Type B pancreatic cell (in vitro differentiated cells): ENCODE measurements around the gene RPL36A. TPM values are rescaled to one million over a fixed set of nuclear protein-coding genes. Genes with fewer than 3 reads are reported as not detected.

ENCODE experiments used
- DNase-seq: peaks from one replicate; pipeline ENCODE4 v3.0.0; 2021; ENCODE audit warnings: mixed read lengths; ENCODE audit not compliant: unreplicated experiment; ENCODE audit errors: extremely low spot score
- H3K27ac Mint-ChIP-seq: 2 replicates; pipeline ENCODE4 v1.8.0; 2021; ENCODE audit warnings: mild to moderate bottlenecking, mixed read lengths
- H3K27me3 Mint-ChIP-seq: 2 replicates; pipeline ENCODE4 v1.8.0; 2021; ENCODE audit warnings: mixed read lengths
- H3K36me3 Mint-ChIP-seq: 2 replicates; pipeline ENCODE4 v1.8.0; 2021; ENCODE audit warnings: mixed read lengths
- H3K4me1 Mint-ChIP-seq: one replicate; pipeline ENCODE4 v1.8.0; 2021; ENCODE audit warnings: mixed read lengths; ENCODE audit not compliant: unreplicated experiment
- H3K4me3 Mint-ChIP-seq: 2 replicates; pipeline ENCODE4 v1.8.0; 2021; ENCODE audit warnings: mild to moderate bottlenecking, mixed read lengths
- H3K9me3 Mint-ChIP-seq: 2 replicates; pipeline ENCODE4 v1.8.0; 2021; ENCODE audit warnings: mixed read lengths
- total RNA-seq: library from RNA; stranded (reverse); gene quantifications from 2 replicates; pipeline ENCODE4 v1.2.1, GENCODE V29; 2021; ENCODE audit warnings: low replicate concordance
- TF ChIP-seq, protein P1 (sequence below): fragments of 200-600 bp; sonication (generic); conservative IDR thresholded peaks from 2 replicates; pipeline ENCODE4 v1.5.0; 2021; ENCODE audit warnings: antibody characterized with exemption, mild to moderate bottlenecking

RPL36A gene
- total RNA-seq, 1 donor from 2014 or later = 338 TPM

DNA sequence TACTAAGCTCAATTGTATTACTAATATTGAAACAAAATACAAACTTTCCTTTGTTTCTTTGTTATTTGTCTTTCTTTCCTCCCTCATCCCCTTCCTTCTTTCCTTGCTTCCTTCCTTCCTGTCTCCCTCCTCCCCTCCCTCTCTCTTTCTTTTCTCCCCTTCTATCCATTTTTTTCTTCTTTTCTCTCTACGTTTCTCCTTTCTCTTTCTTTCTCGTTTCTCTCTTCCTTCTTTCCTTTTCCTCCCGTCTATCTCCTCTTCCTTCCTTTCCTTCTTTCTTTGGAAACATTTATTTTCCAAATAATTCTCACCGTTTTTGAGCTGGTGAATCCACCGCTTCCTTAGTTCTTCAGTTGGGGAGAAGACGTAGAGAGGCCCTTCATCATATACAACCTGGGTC lies 21.1 kb upstream of the RPL36A start:
- Mint-ChIP-seq H3K27me3 (no peaks in the 10 kb centered on the region), H3K36me3 (no peaks in the 10 kb centered on the region), H3K9me3 (no peaks in the 10 kb centered on the region), H3K4me3 (no peak overlapping the region), H3K27ac (no peak overlapping the region), H3K4me1 (no peaks in the 10 kb centered on the region)
- TF ChIP-seq, protein P1, sequence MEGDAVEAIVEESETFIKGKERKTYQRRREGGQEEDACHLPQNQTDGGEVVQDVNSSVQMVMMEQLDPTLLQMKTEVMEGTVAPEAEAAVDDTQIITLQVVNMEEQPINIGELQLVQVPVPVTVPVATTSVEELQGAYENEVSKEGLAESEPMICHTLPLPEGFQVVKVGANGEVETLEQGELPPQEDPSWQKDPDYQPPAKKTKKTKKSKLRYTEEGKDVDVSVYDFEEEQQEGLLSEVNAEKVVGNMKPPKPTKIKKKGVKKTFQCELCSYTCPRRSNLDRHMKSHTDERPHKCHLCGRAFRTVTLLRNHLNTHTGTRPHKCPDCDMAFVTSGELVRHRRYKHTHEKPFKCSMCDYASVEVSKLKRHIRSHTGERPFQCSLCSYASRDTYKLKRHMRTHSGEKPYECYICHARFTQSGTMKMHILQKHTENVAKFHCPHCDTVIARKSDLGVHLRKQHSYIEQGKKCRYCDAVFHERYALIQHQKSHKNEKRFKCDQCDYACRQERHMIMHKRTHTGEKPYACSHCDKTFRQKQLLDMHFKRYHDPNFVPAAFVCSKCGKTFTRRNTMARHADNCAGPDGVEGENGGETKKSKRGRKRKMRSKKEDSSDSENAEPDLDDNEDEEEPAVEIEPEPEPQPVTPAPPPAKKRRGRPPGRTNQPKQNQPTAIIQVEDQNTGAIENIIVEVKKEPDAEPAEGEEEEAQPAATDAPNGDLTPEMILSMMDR = no peak
- no peak for DNase-seq

DNA sequence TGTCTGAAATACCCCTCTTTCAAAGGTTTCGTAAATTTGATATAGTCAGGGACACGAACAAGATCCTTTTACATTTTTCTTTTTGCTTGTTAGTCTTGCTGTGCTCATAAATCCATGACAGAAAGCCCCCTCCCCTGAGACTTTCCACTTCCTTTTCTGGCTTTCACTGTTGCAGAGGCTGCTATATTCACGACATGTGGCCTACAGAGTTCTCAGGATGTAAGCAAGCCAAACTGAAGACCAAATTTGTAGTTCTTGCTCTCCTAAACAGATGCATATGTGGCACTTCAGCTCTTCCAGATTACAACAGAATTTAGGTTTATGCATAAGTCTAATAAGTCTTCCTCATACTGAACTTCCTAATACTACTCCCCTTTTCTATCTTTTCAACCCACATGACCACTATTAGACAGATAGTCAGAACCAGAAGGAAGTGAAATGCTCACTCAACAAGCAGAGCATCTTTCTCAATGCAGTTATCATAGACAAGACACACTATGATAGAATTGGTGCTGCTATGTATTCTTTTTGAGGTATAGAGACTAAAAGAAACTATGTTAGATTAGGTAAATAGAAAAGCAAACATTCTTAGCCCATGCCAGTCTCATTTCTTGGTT lies 19.8 kb upstream of the RPL36A start:
- no peak for DNase-seq
- H3K36me3 Mint-ChIP-seq = no peaks in the 10 kb centered on the region
- H3K4me3 Mint-ChIP-seq = no peak overlapping the region
- H3K9me3 Mint-ChIP-seq = no peaks in the 10 kb centered on the region
- TF ChIP-seq, protein P1 = no peak
- H3K27me3 Mint-ChIP-seq = no peaks in the 10 kb centered on the region
- no peaks in the 10 kb centered on the region for H3K4me1 Mint-ChIP-seq
- H3K27ac Mint-ChIP-seq = no peak overlapping the region

DNA sequence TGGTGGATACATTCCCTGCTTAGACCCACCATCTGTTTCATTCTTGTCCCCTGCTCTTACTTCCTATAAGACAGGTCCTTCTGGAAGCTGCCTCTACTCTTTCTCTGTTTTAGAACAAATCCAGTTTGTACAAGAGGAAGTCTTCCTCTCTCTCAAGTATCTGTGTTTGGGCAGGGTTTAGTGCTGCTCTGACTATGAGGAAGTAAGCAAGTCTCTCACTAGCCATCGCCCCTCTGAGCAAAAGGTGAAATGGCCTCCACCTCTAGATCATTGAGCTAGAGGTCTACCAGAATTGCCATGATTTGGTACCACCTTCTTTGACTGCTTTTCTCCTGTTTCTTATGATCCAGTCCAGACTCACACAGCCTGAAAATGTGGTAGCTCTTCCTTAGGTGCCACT lies 13.3 kb upstream of the RPL36A start:
- TF ChIP-seq, protein P1 = no peak
- DNase-seq = no peak
- Mint-ChIP-seq H3K27me3 (no peaks in the 10 kb centered on the region), H3K4me1 (no peaks in the 10 kb centered on the region), H3K27ac (no peak overlapping the region), H3K9me3 (no peaks in the 10 kb centered on the region), H3K36me3 (no peaks in the 10 kb centered on the region), H3K4me3 (no peak overlapping the region)

DNA sequence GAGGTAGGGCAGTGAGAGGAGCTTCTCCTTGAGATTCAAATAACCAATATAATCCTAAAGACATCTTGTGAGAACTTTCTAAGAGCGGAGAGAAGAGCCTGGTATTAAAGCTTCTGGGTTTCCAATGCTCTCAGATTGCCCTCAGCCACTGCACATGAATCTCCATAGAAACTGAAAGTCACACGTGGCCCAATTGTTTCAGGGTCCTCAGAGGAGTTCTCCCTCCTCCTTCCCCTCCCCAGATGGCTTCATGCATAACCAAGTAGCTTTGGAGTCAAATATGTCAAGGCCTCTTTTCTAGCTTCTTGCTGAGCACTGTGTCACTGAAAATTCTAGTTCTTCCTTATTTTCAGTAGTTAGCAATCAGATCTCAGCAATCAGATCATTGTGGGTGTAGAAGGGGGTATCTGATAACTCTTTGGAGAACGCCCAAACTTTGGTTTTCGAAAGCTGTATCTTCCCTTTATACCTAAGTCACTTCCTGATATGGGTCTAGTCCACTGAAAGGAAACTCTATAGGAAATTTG lies 7.1 kb upstream of the RPL36A start:
- no peaks in the 10 kb centered on the region for H3K4me1 Mint-ChIP-seq
- no peak overlapping the region for H3K4me3 Mint-ChIP-seq
- H3K27me3 Mint-ChIP-seq = no peaks in the 10 kb centered on the region
- H3K9me3 Mint-ChIP-seq = no peaks in the 10 kb centered on the region
- no peak for DNase-seq
- no peak overlapping the region for H3K27ac Mint-ChIP-seq
- H3K36me3 Mint-ChIP-seq = no peaks in the 10 kb centered on the region
- TF ChIP-seq, protein P1 = no peak

DNA sequence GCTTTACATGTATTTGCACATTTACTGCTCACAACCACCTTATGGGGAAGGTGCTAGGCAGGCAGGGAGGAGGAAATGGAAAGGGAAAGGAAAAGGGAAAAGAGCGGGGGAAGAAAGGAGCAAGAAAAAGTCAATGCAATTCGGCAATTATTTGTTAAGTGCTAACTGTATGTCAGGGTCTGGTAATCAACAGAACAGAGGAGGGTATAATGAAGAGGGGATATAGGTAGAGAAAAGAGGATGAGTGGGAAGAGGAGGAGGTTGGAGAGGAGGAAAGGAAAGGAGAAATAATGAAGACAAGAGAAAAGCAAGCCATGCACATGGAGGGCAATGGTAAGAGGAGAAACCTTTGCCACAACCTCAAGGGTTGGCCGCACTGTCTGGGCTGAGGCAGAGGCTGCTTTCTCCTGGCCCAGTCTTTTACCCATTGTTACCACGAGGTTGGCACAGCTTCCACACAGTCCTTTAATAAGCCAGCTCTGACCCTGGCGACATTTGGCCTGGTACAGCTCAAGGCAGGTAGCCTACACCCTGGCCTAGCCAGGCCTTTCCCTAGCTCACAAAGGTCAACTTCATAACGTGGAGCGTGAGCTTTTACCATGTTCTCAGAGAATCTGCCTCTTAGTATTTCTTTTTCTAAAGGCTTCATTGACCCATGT lies 5.7 kb upstream of the RPL36A start:
- no peaks in the 10 kb centered on the region for H3K27me3 Mint-ChIP-seq
- DNase-seq = no peak
- no peaks in the 10 kb centered on the region for H3K9me3 Mint-ChIP-seq
- no peak overlapping the region for H3K4me3 Mint-ChIP-seq
- TF ChIP-seq, protein P1 = no peak
- H3K36me3 Mint-ChIP-seq = no peaks in the 10 kb centered on the region
- no peak overlapping the region for H3K27ac Mint-ChIP-seq
- no peaks in the 10 kb centered on the region for H3K4me1 Mint-ChIP-seq
